Tibial artery (tissue), 4 donors: Measurements from ENCODE around the gene DLK2.
A peak's percentile ranks its signal among the peaks of the same experiment; 100 is the strongest.
"Not testable (repeated sequence)": the region's sequence is repeated elsewhere in the genome, so short reads cannot be mapped to it uniquely, and the experiment has no call there.

Source experiments
- DNase-seq, 2 donors: peaks; one replicate each; pipeline ENCODE4 v3.0.0-alpha.2; 2019
- H3K27ac ChIP-seq, 2 donors: fragments of 200-600 bp; sonication (generic) in 1 of 2; 1 replicate in 1 of 2; 2 replicates in 1 of 2; pipeline ENCODE4 v1.5.1; 2018 to 2019; ENCODE audit warnings: mild to moderate bottlenecking in 1 of 2
- H3K27me3 ChIP-seq, 2 donors: fragments of 200-600 bp; sonication (generic) in 1 of 2; one replicate each; pipeline versions ENCODE4 v1.5.1 to v1.6.0; 2016 to 2019
- H3K36me3 ChIP-seq, 3 donors: fragments of 200-600 bp; sonication (generic) in 2 of 3; one replicate each; pipeline ENCODE4 v1.5.1; 2016 to 2019; ENCODE audit warnings: mild to moderate bottlenecking in 2 of 3
- H3K4me1 ChIP-seq, 4 donors: fragments of 200-600 bp; sonication (generic) in 2 of 4; 1 replicate in 3 of 4; 2 replicates in 1 of 4; pipeline ENCODE4 v1.5.1; 2016 to 2019
- H3K4me3 ChIP-seq, 2 donors: fragments of 200-600 bp; sonication (generic) in 1 of 2; 1 replicate in 1 of 2; 2 replicates in 1 of 2; pipeline ENCODE4 v1.5.1; 2018 to 2019; ENCODE audit warnings: mild to moderate bottlenecking in 2 of 2
- H3K9me3 ChIP-seq, 3 donors: fragments of 200-600 bp; sonication (generic) in 1 of 3; one replicate each; pipeline ENCODE4 v1.5.1; 2016 to 2019
- intact Hi-C: fragments of 100-400 bp; cut with DNase I; formaldehyde crosslinking; loops from one replicate; pipeline ENCODE4 v1.15.0; 2023; ENCODE audit warnings: low total_unique reads
- TF ChIP-seq, protein P1 (sequence below), 2 experiments: fragments of 200-600 bp in 1 of 2; fragments of 450-650 bp in 1 of 2; IDR thresholded peaks; one replicate each; pipeline ENCODE4 v1.5.1; 2017 to 2019; ENCODE audit warnings: antibody characterized with exemption in 2 of 2, mild to moderate bottlenecking in 1 of 2, moderate library complexity in 1 of 2

The DLK2 gene

GRCh38 chr6:43459535-43459934 is 4.2 kb upstream of the DLK2 start:
- DNase-seq: no peak
- TF ChIP-seq, protein P1, sequence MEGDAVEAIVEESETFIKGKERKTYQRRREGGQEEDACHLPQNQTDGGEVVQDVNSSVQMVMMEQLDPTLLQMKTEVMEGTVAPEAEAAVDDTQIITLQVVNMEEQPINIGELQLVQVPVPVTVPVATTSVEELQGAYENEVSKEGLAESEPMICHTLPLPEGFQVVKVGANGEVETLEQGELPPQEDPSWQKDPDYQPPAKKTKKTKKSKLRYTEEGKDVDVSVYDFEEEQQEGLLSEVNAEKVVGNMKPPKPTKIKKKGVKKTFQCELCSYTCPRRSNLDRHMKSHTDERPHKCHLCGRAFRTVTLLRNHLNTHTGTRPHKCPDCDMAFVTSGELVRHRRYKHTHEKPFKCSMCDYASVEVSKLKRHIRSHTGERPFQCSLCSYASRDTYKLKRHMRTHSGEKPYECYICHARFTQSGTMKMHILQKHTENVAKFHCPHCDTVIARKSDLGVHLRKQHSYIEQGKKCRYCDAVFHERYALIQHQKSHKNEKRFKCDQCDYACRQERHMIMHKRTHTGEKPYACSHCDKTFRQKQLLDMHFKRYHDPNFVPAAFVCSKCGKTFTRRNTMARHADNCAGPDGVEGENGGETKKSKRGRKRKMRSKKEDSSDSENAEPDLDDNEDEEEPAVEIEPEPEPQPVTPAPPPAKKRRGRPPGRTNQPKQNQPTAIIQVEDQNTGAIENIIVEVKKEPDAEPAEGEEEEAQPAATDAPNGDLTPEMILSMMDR (IDR thresholded peaks at IDR 0.05): no peak
- no peak overlapping the region for H3K4me3 ChIP-seq
- peaks cover 0 to 49% of the 10 kb centered on the region in 2 donors for H3K27me3 ChIP-seq
- H3K4me1 ChIP-seq: peaks cover 0 to 17% (median 12%) of the 10 kb centered on the region in 4 donors
- no peaks in the 10 kb centered on the region for H3K36me3 ChIP-seq
- H3K27ac ChIP-seq: no peak overlapping the region
- no peaks in the 10 kb centered on the region for H3K9me3 ChIP-seq
- intact Hi-C loops: no loop called here

- H3K36me3 ChIP-seq, H3K4me3 ChIP-seq, DNase-seq, H3K27ac ChIP-seq, intact Hi-C loops, H3K9me3 ChIP-seq: not testable (repeated sequence)
- H3K27me3 ChIP-seq: peaks cover 0 to 49% of the 10 kb centered on the region in 2 donors
- H3K4me1 ChIP-seq: peaks cover 0 to 21% (median 14%) of the 10 kb centered on the region in 4 donors
Observed at GRCh38 chr6:43458154-43458553, 2.8 kb upstream of the DLK2 start.

DNA sequence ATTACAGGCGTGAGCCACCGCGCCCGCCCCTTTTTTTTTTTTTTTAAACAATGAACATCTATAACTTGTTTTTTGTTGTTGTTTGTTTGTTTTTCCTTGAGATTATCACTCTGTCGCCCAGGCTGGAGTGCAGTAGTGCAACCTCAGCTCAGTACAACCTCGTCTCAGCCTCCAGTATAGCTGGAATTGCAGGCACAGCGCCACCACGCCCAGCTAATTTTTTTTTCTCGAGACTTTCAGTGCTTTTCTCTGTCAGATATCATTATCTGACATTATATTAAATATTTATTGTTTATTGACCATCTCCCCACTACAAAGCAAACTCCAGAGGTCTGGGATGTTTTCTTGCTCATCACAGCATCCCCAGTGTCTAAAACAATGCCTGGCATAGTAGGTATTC is 2.3 kb upstream of the DLK2 start:
- intact Hi-C loops: no loop called here
- peaks cover 0 to 21% (median 14%) of the 10 kb centered on the region in 4 donors for H3K4me1 ChIP-seq
- no peaks in the 10 kb centered on the region for H3K9me3 ChIP-seq
- no peaks in the 10 kb centered on the region for H3K36me3 ChIP-seq
- H3K4me3 ChIP-seq: no peak overlapping the region
- no peak for DNase-seq
- peaks cover 0 to 47% of the 10 kb centered on the region in 2 donors for H3K27me3 ChIP-seq
- no peak overlapping the region for H3K27ac ChIP-seq
- TF ChIP-seq, protein P1 (IDR thresholded peaks at IDR 0.05): no peak

- Histone ChIP-seq H3K4me3 (peak overlapping the region; percentile 40 to 49), H3K4me1 (peaks cover 0 to 21% (median 14%) of the 10 kb centered on the region in 4 donors), H3K27ac (no peak overlapping the region), H3K9me3 (no peaks in the 10 kb centered on the region), H3K36me3 (peaks cover 9 to 24% (median 18%) of the 10 kb centered on the region in 3 donors), H3K27me3 (peaks cover 0 to 40% of the 10 kb centered on the region in 2 donors)
- intact Hi-C loops: loop anchor here (2.0 kb wide), 1 partner anchor 52 kb away; no protein-coding TSS in a partner anchor
- TF ChIP-seq, protein P1 (IDR thresholded peaks at IDR 0.05): no peak
- DNase-seq: peak; percentile 79 to 89
Observed at GRCh38 chr6:43454696-43455530, 435 bp downstream of the DLK2 start.

DNA sequence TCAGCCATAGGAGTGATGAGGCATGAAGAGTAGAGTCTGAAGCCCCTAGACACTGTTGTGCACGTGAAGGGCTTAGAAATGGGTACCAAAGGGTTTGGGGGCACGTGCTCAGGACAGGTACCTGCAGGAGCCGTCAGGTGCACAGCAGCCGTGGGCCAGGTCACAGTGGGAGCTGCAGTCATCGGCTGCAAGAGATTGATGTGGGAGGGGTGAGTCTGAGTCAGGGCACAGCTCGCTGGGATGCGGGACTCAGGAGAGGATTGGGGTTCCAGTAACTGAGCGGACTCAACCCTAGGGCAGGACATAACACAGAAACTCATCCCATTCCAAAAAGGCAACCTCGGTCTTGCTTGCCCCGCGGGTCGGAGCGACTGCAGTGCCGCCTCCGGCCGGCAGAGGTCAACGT is 1.1 kb downstream of the DLK2 start:
- intact Hi-C loops: loop anchor here (2.0 kb wide), 1 partner anchor 53 kb away; no protein-coding TSS in a partner anchor
- Histone ChIP-seq H3K36me3 (peaks cover 15 to 30% (median 24%) of the 10 kb centered on the region in 3 donors), H3K4me1 (peaks cover 0 to 21% (median 14%) of the 10 kb centered on the region in 4 donors), H3K9me3 (no peaks in the 10 kb centered on the region), H3K4me3 (peak overlapping the region; percentile 40 to 49), H3K27ac (no peak overlapping the region), H3K27me3 (peaks cover 0 to 36% of the 10 kb centered on the region in 2 donors)
- DNase-seq: no peak
- TF ChIP-seq, protein P1 (IDR thresholded peaks at IDR 0.05): peak; percentile 93 to 96

GRCh38 chr6:43453831-43454230 is 1.5 kb downstream of the DLK2 start:
- Histone ChIP-seq H3K27me3 (peaks cover 0 to 36% of the 10 kb centered on the region in 2 donors), H3K9me3 (no peaks in the 10 kb centered on the region), H3K4me3 (no peak overlapping the region), H3K27ac (no peak overlapping the region), H3K36me3 (peaks cover 19 to 34% (median 29%) of the 10 kb centered on the region in 3 donors), H3K4me1 (peaks cover 0 to 21% (median 14%) of the 10 kb centered on the region in 4 donors)
- intact Hi-C loops: loop anchor here (2.0 kb wide), 1 partner anchor 53 kb away; no protein-coding TSS in a partner anchor
- no peak for DNase-seq
- TF ChIP-seq, protein P1 (IDR thresholded peaks at IDR 0.05): no peak
